Activated T-helper 9 cell treated with anti-CD3 and anti-CD28 coated beads, Interleukin-2, amount 50 U/mL, for 16 hours (primary cell): ENCODE data around the gene KRTAP12-4.
A peak's percentile ranks its signal among the peaks of the same experiment; 100 is the strongest.
"Not testable (repeated sequence)": the region's sequence is repeated elsewhere in the genome, so short reads cannot be mapped to it uniquely, and the experiment has no call there.

Experiments
- DNase-seq: peaks from one replicate; pipeline ENCODE4 v3.0.0-alpha.2; 2020; ENCODE audit warnings: low read depth

KRTAP12-4 gene

GRCh38 chr21:44630440-44630839 is 24.0 kb downstream of the KRTAP12-4 start:
- DNase-seq = no peak

- DNase-seq = no peak
These were observed 25.6 kb downstream of the KRTAP12-4 start for GRCh38 chr21:44628707-44629391.

- not testable (repeated sequence) for DNase-seq
These were observed 26.6 kb downstream of the KRTAP12-4 start for GRCh38 chr21:44627831-44628233.

- DNase-seq = not testable (repeated sequence)
These were observed 27.2 kb downstream of the KRTAP12-4 start for GRCh38 chr21:44627181-44627822.

- DNase-seq = no peak
These were observed 27.8 kb downstream of the KRTAP12-4 start, which contains the start of gene KRTAP10-9 for GRCh38 chr21:44626673-44627143. TSS of gene KRTAP10-9 (plus strand) at chr21:44627093. CDS start at chr21:44627172, 79 bp downstream.

- DNase-seq = no peak
These were observed 28.2 kb downstream of the KRTAP12-4 start for GRCh38 chr21:44626262-44626661.

- DNase-seq = no peak
These were observed 28.7 kb downstream of the KRTAP12-4 start for GRCh38 chr21:44625756-44626155.

- DNase-seq = no peak
These were observed 30.9 kb downstream of the KRTAP12-4 start for GRCh38 chr21:44623575-44623974.

- DNase-seq = no peak
These were observed 34.6 kb downstream of the KRTAP12-4 start for GRCh38 chr21:44619886-44620285.

- peak; percentile 46 for DNase-seq
These were observed 35.5 kb downstream of the KRTAP12-4 start for GRCh38 chr21:44618909-44619308.

- no peak for DNase-seq
These were observed 36.0 kb downstream of the KRTAP12-4 start for GRCh38 chr21:44618504-44618903.

- DNase-seq = no peak
These were observed 37.4 kb downstream of the KRTAP12-4 start for GRCh38 chr21:44617071-44617501.

GRCh38 chr21:44616591-44616926 is 37.9 kb downstream of the KRTAP12-4 start:
- no peak for DNase-seq

- no peak for DNase-seq
These were observed 38.4 kb downstream of the KRTAP12-4 start for GRCh38 chr21:44615911-44616590.

- no peak for DNase-seq
These were observed 39.0 kb downstream of the KRTAP12-4 start for GRCh38 chr21:44615466-44615865.

- no peak for DNase-seq
These were observed 39.5 kb downstream of the KRTAP12-4 start for GRCh38 chr21:44614961-44615391.

GRCh38 chr21:44614161-44614631 is 40.3 kb downstream of the KRTAP12-4 start:
- no peak for DNase-seq

- DNase-seq = no peak
These were observed 40.9 kb downstream of the KRTAP12-4 start for GRCh38 chr21:44613386-44614155.

- no peak for DNase-seq
These were observed 41.7 kb downstream of the KRTAP12-4 start for GRCh38 chr21:44612669-44613229.

- DNase-seq = no peak
These were observed 42.4 kb downstream of the KRTAP12-4 start, which contains the start of gene KRTAP10-8 for GRCh38 chr21:44612029-44612486. TSS of gene KRTAP10-8 (plus strand) at chr21:44612079. CDS start at chr21:44612101, 22 bp downstream.

- no peak for DNase-seq
These were observed 42.9 kb downstream of the KRTAP12-4 start for GRCh38 chr21:44611551-44611950.
